ENCODE data around the gene MRPL12. TPM values are rescaled to one million over a fixed set of nuclear protein-coding genes. Genes with fewer than 3 reads are reported as not detected.

MRPL12 gene
- total and polyA plus RNA-seq, 2 experiments from 2014 or later: 50.9 to 153 TPM

DNA sequence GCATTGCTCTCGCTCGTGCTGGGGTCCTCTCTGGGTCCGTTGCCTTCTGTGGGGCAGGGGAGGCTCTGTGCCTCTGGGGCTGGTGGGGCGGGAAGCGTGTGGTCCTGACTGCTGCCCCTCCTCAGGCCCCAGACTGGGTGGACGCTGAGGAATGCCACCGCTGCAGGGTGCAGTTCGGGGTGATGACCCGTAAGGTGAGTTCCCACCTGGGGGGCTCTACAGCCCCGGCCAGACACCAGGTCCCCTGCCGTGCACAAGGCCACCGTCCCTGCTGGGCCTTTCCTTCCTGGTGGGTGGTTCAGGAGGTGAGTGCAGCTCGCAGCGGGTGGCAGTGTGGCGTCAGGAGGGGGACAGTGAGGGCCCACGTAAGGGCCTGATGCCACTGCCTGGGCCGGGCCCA lies 12.6 kb upstream of the MRPL12 start:
- ATAC-seq: no peak
- Histone ChIP-seq H3K79me2 (replicated peaks; ENCODE audit: insufficient read depth) (peaks cover 7% of the 10 kb centered on the region), H4K20me1 (replicated peaks; ENCODE audit: insufficient read depth) (peaks cover 4% of the 10 kb centered on the region; the same call in 1 of the 2 replicates), H3K9me2 (ENCODE audit: insufficient read depth) (no peaks in the 10 kb centered on the region), H3K4me2 (no peak overlapping the region), H3K36me3 (ENCODE audit: insufficient read depth) (no peaks in the 10 kb centered on the region), H3K4me1 (ENCODE audit: insufficient read depth) (no peaks in the 10 kb centered on the region), H3K27ac (ENCODE audit: low read depth) (no peak overlapping the region), H2AFZ (no peak overlapping the region), H3K27me3 (ENCODE audit: insufficient read depth) (no peaks in the 10 kb centered on the region), H3F3A (replicated peaks; ENCODE audit: low read depth) (peaks cover 2% of the 10 kb centered on the region), H3K4me3 (no peak overlapping the region)
- no peak for DNase-seq (ENCODE audit: low spot score)
- TF ChIP-seq EZH2phosphoT487 (IDR thresholded peaks at IDR 0.05; ENCODE audit: unreplicated experiment) (no peak), STAT1 (IDR thresholded peaks at IDR 0.05; ENCODE audit: unreplicated experiment) (no peak), ZNF331 (CRISPR knock-in tag; IDR thresholded peaks at IDR 0.05; ENCODE audit: low read depth) (no peak), EZH2 (IDR thresholded peaks at IDR 0.05; ENCODE audit: low read depth, unreplicated experiment) (no peak), NANOG (IDR thresholded peaks at IDR 0.05; ENCODE audit: borderline replicate concordance) (no peak), JUNB (IDR thresholded peaks at IDR 0.05; ENCODE audit: unreplicated experiment) (no peak)
- TF ChIP-seq, protein P1, sequence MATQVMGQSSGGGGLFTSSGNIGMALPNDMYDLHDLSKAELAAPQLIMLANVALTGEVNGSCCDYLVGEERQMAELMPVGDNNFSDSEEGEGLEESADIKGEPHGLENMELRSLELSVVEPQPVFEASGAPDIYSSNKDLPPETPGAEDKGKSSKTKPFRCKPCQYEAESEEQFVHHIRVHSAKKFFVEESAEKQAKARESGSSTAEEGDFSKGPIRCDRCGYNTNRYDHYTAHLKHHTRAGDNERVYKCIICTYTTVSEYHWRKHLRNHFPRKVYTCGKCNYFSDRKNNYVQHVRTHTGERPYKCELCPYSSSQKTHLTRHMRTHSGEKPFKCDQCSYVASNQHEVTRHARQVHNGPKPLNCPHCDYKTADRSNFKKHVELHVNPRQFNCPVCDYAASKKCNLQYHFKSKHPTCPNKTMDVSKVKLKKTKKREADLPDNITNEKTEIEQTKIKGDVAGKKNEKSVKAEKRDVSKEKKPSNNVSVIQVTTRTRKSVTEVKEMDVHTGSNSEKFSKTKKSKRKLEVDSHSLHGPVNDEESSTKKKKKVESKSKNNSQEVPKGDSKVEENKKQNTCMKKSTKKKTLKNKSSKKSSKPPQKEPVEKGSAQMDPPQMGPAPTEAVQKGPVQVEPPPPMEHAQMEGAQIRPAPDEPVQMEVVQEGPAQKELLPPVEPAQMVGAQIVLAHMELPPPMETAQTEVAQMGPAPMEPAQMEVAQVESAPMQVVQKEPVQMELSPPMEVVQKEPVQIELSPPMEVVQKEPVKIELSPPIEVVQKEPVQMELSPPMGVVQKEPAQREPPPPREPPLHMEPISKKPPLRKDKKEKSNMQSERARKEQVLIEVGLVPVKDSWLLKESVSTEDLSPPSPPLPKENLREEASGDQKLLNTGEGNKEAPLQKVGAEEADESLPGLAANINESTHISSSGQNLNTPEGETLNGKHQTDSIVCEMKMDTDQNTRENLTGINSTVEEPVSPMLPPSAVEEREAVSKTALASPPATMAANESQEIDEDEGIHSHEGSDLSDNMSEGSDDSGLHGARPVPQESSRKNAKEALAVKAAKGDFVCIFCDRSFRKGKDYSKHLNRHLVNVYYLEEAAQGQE (IDR thresholded peaks at IDR 0.05; ENCODE audit: unreplicated experiment): no peak
- TF ChIP-seq, protein P2, sequence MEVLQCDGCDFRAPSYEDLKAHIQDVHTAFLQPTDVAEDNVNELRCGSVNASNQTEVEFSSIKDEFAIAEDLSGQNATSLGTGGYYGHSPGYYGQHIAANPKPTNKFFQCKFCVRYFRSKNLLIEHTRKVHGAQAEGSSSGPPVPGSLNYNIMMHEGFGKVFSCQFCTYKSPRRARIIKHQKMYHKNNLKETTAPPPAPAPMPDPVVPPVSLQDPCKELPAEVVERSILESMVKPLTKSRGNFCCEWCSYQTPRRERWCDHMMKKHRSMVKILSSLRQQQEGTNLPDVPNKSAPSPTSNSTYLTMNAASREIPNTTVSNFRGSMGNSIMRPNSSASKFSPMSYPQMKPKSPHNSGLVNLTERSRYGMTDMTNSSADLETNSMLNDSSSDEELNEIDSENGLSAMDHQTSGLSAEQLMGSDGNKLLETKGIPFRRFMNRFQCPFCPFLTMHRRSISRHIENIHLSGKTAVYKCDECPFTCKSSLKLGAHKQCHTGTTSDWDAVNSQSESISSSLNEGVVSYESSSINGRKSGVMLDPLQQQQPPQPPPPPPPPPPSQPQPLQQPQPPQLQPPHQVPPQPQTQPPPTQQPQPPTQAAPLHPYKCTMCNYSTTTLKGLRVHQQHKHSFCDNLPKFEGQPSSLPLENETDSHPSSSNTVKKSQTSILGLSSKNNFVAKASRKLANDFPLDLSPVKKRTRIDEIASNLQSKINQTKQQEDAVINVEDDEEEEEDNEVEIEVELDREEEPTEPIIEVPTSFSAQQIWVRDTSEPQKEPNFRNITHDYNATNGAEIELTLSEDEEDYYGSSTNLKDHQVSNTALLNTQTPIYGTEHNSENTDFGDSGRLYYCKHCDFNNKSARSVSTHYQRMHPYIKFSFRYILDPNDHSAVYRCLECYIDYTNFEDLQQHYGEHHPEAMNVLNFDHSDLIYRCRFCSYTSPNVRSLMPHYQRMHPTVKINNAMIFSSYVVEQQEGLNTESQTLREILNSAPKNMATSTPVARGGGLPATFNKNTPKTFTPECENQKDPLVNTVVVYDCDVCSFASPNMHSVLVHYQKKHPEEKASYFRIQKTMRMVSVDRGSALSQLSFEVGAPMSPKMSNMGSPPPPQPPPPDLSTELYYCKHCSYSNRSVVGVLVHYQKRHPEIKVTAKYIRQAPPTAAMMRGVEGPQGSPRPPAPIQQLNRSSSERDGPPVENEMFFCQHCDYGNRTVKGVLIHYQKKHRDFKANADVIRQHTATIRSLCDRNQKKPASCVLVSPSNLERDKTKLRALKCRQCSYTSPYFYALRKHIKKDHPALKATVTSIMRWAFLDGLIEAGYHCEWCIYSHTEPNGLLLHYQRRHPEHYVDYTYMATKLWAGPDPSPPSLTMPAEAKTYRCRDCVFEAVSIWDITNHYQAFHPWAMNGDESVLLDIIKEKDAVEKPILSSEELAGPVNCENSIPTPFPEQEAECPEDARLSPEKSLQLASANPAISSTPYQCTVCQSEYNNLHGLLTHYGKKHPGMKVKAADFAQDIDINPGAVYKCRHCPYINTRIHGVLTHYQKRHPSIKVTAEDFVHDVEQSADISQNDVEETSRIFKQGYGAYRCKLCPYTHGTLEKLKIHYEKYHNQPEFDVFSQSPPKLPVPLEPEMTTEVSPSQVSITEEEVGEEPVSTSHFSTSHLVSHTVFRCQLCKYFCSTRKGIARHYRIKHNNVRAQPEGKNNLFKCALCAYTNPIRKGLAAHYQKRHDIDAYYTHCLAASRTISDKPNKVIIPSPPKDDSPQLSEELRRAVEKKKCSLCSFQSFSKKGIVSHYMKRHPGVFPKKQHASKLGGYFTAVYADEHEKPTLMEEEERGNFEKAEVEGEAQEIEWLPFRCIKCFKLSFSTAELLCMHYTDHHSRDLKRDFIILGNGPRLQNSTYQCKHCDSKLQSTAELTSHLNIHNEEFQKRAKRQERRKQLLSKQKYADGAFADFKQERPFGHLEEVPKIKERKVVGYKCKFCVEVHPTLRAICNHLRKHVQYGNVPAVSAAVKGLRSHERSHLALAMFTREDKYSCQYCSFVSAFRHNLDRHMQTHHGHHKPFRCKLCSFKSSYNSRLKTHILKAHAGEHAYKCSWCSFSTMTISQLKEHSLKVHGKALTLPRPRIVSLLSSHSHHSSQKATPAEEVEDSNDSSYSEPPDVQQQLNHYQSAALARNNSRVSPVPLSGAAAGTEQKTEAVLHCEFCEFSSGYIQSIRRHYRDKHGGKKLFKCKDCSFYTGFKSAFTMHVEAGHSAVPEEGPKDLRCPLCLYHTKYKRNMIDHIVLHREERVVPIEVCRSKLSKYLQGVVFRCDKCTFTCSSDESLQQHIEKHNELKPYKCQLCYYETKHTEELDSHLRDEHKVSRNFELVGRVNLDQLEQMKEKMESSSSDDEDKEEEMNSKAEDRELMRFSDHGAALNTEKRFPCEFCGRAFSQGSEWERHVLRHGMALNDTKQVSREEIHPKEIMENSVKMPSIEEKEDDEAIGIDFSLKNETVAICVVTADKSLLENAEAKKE (CRISPR knock-in tag; IDR thresholded peaks at IDR 0.05): no peak
- peaks cover 51% of the 10 kb centered on the region for H3K36me3 Mint-ChIP-seq (ENCODE audit: low read depth)
- no peaks in the 10 kb centered on the region; the same call in 2 of the 3 replicates for H3K9me3 Mint-ChIP-seq
- no peak overlapping the region for H3K4me3 Mint-ChIP-seq
- H3K27me3 Mint-ChIP-seq (ENCODE audit: insufficient read depth, low read depth, poor library complexity): peaks cover 8% of the 10 kb centered on the region
- no peak overlapping the region for H3K27ac Mint-ChIP-seq
- no peaks in the 10 kb centered on the region; the same call in 2 of the 3 replicates for H3K4me1 Mint-ChIP-seq

All from GM23338 (cell line).